Measurements from ENCODE around the gene CYREN.
"Not testable (repeated sequence)": the region's sequence is repeated elsewhere in the genome, so short reads cannot be mapped to it uniquely, and the experiment has no call there.

Gene CYREN, protein sequence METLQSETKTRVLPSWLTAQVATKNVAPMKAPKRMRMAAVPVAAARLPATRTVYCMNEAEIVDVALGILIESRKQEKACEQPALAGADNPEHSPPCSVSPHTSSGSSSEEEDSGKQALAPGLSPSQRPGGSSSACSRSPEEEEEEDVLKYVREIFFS

DNA sequence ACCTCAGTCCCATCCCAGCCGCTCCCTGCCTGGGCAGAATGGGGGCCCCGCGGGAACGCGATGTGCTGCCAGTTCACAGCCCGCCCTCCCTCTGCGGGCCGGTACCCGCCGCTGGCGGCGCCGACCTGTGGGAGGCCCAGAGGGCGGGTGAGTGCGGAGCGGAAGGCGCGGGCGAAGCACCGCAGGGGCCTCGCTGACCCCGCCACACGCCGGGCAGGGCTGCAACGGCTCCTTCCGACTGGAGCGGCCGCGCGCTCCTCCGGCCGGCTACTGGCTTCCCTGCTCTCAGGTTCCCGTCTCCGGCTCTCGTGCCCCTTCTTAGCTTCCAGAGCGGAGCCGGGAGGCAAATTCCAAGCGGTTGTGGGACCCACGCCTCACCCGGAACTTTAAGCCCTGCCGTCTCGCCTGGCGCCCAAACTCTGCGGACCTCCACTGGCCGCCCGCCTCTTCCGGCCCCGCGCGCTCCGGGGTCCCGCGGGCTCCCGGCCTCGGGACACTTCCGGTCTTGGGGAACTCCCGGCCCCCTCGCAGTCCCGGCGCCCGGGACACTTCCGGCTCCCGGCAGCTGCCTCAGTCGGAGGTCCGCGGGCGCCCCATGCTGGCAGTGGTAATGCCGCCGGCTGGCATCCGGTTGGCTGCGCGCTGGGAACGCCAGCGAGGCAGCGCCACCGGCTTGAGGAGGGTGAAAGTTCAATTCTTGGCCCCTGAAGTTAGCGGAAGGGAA lies at the start of gene CYREN:
CYREN (minus strand) TSS at position 434 of the 724 bp plus-strand sequence. CDS start 1,785 bp downstream, outside the sequence.
- peak; percentile 86 for DNase-seq (ENCODE audit: low read depth)

DNA sequence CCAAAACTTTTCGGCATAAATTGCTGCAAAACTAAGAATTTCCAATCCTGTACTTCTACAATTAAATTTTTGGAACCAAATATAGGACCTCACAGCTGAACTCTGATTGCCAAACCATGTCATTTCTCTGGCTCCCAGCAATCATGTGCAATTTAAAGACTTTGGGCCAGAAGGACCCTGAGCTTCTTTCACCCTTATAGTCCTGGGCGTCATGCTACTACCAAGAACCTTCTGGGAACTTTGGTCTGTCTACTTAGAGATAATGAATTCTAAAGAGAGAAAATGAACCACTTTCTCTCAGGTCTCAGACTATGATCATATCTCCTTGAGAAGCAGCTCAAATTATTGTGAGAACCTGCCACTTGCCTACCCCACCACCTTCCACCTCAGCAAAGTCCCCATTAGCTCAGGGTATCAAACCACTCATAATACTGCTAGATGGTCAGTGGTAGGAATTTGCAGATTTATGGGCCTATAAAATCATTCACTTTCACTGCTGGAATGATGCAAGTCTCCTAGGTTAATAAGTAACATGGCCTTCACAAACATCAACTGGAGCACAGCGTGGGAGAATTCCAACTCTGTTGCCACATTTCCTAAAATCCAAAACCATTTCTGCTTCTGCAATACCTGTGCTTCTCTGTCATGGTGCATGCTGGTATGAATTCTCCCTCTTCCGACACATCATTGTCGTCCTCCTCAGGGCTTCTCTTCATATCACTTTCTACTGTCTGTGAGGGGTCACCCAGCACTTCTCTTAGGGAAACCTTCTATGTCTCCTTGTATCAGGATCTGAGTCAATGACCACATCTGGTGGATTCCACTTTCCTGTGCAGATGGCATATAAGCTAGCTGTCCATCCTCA lies 47.4 kb upstream of the CYREN start:
- no peak for DNase-seq (ENCODE audit: low read depth)

DNA sequence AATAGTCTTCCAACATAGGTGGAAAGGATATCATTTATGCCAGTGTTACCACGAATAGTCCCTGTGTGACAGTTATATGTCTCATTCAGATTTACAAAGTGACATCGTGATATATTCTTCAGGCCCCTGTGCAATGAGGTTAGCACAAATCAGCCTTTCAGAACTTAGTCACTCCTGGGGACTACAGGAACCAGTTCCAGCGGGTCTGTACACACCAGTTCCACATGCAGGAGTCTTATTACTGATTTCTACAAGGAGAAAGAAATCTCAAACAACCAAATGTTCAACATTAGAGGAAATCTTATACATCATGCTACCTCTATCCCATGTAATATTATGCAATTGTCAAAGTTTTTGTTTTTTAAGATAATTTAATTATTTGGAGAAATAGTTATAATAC lies 45.2 kb upstream of the CYREN start:
- DNase-seq (ENCODE audit: low read depth), result no peak

DNA sequence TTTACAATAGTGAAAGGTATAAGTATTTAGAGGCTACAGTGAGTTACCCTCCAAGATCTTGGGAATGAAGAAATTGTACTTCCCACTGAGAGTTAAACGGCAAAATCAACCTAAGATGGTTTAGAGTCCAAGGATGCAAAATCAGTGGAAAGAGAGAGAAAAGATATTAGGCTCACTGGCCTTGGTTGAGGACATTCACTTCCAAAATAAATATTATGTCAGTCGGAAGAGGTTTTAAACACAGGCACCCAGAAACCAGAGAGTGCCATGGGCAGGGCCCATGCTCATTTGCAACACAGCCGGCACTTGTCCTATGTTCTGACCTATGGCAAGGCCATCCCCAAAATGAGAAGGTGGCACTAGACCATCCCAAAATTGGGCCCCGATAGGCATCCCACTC lies 44.7 kb upstream of the CYREN start:
- no peak for DNase-seq (ENCODE audit: low read depth)

DNA sequence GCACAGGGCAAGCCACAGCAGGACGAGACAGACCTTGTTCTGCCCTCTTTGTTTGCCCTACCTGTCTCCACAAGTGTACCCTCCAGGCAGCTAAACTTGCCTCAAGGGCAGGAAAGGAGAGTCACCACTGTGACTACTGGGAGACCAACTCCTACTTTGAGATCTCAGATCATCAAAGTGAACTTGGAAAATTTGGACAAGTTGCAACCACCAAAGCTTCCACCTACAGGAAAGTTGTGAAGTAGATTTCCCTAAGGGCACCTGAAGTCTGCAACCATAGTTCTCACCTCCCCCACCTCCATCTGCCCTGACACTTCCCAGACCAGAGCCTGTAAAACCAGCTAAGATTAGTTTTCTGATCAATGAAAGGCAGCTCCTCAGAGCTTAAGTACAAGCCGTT lies 43.3 kb upstream of the CYREN start:
- DNase-seq (ENCODE audit: low read depth), result no peak

DNA sequence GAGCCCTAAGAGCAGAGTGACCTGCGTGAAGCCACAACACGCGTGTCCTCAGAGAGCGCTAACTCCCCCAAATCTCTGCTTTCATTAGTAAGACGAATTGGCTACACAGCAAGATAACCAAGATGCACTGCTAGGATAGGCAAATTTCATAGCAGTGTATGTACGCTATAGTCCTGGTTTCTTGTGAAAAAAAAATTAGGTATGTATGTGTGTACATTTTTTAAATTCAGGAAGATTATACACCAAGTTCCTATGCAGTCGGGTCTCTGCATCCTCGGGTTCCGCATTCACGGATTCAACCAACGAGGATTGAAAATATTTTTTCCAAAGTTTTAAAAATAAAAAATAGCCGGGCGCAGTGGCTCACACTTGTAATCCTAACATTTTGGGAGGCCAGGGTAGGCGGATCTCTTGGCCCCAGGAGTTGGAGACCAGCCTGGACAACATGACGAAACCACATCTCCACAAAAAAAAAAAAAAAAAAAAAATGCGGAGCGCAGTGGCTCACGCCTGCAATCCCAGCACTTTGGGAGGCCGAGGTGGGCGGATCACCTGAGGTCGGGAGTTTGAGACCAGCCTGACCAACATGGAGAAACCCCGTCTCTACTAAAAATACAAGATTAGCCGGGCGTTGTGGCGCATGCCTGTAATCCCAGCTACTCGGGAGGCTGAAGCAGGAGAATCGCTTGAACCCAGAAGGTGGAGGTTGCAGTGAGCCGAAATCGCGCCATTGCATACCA lies 41.6 kb upstream of the CYREN start:
- not testable (repeated sequence) for DNase-seq (ENCODE audit: low read depth)

DNA sequence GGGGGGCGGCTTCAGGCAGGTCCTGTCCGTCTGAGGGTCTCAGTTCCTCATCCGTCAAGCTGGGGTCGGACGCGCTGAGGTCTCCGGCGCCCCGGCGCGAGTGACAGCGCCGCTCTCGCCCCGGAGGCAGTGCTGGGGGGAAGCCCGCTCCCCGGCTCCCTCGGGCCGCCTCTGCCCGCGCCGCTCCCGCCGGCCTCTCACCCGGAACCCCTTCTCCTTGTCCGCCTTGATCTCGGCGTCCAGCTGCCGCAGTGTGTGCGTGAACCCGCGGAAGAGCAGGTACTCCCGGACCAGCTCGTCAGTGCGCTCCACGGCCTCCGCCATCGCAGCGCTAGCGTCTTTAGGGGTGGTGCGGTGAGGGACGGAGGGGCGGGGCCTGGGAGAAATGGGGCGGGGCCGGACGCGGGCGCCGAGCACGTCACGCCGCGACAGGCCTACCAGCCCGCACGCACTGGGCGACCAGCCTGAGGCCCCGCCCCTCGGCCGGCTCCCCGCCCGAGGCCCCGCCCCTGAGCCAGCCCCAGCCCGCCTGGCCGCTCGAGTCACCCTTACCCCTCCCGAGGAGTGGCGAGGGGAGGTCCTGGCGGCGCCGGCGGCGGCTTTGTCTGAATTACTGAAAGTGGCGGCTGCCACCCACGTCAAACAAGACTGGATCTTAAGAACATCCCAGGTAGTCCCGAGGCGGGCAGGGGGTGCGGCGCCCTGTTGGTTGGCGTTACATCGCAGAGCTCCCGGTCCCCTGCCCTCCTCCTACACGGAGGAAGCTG lies 40.9 kb upstream of the CYREN start, which contains the start of gene WDR91:
WDR91 (minus strand) TSS at position 348 of the 767 bp plus-strand sequence; CDS start at position 324, 24 bp downstream.
- DNase-seq (ENCODE audit: low read depth), result peak; percentile 92

DNA sequence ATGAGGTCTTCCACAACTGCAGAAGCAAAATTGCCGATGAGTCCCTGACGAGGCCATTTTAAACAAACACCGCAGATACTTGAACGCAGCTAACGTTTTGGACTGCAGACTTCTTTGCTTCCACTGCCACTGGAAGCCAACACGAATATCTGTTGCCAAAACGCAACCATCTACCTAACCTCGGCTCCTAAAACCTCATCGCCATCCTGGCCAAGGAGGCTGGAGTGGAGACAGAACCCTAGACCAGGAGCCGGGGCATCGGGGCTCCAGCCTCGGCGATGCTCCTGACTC lies 40.3 kb upstream of the CYREN start:
- DNase-seq (ENCODE audit: low read depth), result no peak

DNA sequence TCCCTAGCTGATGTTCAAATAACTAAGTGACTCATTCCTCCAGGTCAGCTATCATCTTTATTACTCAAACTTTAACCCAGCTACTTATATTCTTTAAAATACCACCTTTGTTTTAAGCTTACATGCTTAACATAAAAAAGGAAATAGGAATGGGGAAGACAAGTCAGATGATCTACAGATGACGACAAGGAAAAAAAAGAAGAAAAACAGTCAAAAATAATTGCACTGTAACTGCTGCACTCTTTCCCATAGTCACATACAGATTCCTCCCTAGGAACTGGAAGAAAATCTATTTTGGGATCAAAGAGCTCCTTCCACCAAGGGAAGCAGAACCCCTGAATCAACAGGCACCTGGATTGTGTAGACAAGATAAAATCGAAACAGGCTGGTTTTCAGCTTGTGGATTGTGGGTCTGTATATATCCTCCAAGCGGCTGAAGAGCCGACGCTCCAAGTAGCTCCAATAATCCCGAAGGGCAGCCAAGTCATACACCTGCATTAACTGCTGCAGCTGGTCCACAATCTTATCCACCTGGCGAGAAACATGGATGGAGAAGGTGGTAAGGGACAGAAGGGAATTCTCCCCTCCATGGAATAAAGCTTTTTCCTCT lies 38.8 kb upstream of the CYREN start:
- no peak for DNase-seq (ENCODE audit: low read depth)

DNA sequence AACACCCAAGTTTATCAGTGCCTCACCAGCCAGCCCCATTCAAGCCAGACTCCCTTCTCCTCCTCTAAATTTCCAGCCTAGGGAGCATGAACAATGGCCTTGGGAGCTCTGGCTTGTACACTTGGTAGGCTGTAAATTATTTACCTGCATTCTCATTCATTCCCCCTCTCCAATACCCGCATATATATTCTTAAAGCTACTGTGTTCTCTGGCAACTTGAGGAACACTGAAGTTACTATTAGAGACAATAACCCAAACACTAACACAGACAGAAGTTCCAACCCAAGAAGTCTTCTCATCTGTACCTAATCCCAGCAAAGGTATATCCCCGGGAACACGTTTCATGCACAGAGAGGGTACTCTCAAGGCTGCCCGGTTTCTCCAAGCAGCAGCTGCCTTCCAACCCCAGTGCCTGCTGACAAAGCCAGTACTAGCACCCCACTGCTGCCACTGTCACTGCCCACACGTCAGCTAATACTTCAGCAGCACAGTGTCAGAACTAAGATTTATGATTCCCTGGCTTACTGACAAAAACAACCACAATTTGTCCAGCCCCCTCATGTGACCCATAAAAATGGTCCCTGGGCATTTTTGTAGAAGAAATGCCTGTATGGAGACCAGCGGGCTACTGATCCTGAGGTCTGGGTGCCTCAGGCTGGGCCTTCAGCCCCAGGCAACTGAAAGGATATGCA lies 37.7 kb upstream of the CYREN start:
- DNase-seq (ENCODE audit: low read depth), result no peak

DNA sequence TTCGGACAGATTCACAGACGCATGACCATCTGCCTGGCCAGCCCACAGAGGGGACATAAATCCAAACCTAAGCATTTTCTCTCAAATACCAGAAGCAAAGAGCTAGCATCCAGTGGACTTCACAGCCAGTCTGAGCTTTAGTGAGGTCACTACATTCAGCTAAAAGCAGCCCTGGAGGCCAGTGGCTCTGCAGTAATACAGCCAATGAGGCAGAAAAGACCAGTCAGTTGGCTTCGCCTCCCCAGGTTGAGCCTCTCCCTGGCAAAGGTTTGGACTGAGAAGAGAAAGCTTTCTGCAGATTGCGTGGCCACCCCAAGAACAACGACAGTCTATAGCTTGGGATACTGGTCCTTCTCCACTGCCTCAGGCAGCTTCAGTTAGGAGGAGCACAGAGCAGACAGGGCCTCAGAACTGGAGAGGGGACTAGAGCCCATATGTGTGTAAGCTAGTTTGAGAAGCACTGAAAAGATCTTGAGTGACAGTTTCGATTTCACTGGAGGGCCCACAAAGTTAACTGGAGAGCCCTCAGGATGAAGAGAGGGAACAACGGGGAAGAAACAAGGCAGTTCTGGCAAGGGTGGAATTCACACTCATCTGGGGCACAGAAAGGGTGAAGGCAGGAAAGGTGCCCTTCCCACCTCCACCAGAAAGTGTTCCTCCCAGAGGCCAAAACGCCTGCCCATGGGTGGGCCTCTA lies 37.0 kb upstream of the CYREN start:
- no peak for DNase-seq (ENCODE audit: low read depth)

DNA sequence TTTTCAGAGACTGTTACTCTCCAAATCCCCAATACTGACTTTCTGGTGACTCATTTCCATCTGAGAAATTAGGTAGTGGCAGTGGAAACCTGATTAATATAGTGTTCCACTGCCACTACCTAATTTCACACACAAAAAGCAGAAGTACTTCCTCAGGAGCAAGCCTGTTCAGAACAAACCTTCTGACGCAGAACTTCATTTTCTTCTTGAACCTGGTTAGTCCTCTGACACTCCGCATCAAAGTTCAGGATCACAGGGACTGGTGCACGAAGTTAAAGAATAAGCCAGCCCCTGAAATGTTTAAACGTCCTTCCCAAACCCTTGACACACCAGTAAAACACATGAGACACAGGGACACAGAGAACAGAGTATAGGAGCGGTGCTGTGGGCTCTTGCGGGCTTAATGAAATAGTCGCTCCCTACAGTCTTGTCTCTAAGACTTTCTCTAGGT lies 36.5 kb upstream of the CYREN start:
- DNase-seq (ENCODE audit: low read depth), result no peak

DNA sequence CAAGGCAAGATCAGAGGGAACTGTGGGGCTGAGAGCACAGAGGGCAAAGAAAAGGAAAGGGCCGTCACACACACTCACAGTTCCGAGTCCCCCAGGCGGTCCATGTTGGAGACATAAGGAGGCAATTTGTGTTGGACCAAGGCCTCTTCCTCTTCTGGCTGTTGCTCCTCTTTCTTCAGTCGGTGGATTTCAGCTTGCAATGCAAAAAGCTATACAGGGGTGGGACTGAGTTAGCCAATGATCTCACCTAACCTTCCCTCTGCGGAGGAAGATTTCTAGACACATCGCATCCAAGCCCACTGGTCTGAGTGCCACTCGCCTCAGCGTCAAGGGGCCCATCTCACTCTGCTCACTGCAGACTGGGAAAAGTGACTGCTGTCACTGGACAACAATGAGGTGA lies 35.3 kb upstream of the CYREN start:
- DNase-seq (ENCODE audit: low read depth), result no peak

DNA sequence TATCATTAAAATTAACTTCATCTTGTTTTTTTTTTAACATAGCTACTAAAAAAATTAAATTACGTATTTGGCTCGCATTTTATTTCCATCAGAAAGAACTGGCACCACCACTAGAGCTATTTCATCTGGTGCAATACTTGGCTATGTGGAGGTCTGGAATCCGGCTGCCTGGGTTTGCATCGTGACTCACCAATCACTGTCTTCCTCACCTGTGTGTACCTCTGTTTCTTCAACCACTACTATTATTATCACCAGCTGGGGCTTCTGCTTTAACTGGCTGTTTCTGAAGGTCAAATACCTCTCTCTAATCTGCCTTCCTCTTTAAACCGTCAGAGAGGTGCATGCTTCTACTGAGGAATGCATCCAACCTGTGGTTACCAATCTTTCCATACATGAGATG lies 34.4 kb upstream of the CYREN start:
- no peak for DNase-seq (ENCODE audit: low read depth)

DNA sequence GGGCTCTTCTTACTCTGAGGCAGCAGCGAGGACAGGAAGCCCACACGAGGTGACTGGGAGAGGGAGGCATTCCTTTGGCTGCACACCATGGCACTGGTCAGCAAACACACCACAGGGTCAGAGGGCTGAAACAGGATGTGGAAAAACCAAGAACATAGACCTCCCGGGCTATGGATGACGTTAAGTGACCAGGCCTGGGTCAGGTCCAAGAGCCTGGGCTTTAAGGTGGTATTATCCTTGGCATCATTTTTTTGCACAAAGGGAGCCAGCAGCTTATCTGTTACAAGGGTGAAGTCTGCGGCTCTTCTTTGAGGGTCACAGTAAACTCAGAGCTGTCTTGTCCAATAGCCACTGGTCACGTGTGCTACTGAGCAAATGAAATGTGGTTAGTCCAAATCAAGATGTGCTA lies 33.8 kb upstream of the CYREN start:
- DNase-seq (ENCODE audit: low read depth), result no peak

DNA sequence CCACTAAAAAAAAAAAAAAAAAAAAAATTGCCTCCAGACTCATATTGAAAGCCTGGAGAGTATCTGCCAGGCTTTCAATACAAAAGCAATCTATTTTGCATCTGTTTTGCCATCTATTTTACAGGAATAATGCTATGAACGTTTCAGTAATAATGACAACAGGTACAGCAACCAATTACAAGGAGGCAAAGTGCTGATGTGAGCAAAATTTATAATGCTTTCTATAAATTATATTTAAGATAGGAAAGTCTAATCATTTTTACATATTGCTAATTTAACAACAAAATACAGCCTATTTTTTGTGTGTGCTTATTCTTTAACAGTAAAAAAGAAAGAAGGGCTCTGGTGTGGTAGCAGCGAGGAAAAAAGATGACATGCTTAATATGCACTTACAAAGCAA lies 30.8 kb upstream of the CYREN start:
- DNase-seq (ENCODE audit: low read depth), result no peak

DNA sequence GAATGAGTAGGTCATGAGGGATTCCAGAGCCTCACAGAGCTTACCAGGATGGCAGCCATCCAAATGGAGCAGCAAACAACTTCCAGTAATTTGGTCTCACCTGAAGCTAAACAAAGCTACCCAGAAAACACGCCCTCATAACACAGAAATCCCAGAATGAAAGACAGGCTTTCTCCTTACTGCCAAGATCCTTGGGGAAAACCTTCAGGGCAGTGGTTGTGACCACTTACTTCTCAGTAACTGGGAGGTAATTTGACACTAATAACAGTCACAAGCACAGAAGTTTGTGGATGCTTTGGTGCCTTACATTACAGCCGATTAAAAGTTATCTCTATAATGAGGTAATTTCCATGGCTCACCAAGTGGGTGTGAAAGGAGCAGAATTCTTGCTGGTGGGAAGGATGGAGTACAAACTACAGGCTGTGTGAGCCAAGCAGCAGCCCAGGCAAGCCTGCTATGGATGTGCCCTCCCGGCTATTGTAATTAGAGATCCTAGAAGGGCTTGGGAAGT lies 30.4 kb upstream of the CYREN start:
- no peak for DNase-seq (ENCODE audit: low read depth)

DNA sequence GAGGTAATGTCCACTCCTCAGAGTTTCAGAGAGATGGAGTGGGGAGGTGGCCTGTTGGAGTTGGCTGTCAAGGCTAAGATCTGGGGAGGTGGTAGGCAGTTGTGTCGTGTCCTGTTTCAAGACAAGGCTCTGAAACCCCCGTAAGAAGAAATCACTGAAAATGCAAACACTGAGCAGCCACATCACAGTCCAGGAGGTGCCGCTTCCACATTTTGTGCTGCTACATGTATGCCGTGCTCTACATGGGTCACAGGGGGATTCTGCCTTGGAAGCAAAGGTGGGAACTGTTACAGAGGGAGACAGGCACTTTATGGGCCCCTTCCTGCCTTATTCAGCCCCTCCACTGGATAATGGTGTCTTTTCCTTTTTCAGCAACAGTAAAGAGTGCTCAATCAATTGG lies 28.9 kb upstream of the CYREN start:
- no peak for DNase-seq (ENCODE audit: low read depth)

DNA sequence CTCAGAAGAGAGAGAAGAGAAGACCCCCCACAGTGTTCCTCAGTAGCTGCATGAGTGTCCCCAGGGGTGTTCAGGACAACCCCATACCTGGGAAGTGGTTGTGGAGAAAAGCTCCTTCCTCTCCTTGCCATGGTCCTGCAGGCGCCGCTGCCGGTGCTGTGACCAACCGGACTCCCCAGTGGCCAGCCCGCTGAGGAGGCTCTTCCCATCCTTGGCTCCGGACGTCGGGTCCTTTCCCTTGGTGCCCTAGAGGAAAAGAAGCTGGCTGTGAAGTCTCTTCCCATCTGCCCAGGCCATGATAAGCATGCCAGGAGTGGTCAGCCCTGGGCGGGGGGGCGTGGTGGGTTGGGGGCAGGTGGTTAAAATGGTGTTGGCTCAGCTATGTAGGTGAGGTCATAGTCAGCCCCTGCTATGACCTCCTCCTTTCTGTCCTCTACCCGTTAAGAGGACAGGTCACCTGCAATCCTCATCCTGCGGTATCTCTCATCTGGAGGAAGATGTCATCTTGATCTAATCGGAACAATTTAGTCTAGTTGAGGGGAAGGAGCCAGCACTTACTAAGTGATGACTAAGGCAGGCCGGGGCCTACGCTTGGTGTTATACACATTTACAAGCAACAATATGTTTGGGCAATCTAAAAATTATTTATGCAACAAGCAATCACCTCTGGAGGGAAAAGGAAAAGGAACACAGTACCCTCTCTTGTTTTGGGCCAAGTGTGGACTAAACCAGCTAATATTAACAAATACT lies 27.6 kb upstream of the CYREN start:
- DNase-seq (ENCODE audit: low read depth), result no peak

Data from stimulated activated CD8-positive, alpha-beta memory T cell treated with anti-CD3 and anti-CD28 coated beads, Interleukin-7, amount 100 ng/mL, for 24 hours (primary cell).